Lung (tissue), 12 donors: ENCODE data around the gene PRPF19. TPM values are rescaled to one million over a fixed set of nuclear protein-coding genes. Genes with fewer than 3 reads are reported as not detected.
A peak's percentile ranks its signal among the peaks of the same experiment; 100 is the strongest.
"Not testable (repeated sequence)": the region's sequence is repeated elsewhere in the genome, so short reads cannot be mapped to it uniquely, and the experiment has no call there.

Experiments
- ATAC-seq: fragments of 200-7000 bp; cut with Tn5 transposase; one replicate; pipeline ENCODE4 v1.9.1; 2020; ENCODE audit warnings: moderate number of reproducible peaks; ENCODE audit not compliant: insufficient read depth, low FRiP score
- DNase-seq, 3 donors: peaks; one replicate each; pipeline ENCODE4 v3.0.0-alpha.2; 2013 to 2017
- H3K27ac ChIP-seq, 2 donors: one replicate each; pipeline ENCODE4 v1.5.1; 2013; ENCODE audit warnings: mild to moderate bottlenecking in 2 of 2, moderate library complexity in 2 of 2, control low read depth in 1 of 2, inconsistent platforms in 1 of 2, low read depth in 1 of 2, low read length in 1 of 2
- H3K27me3 ChIP-seq, 3 donors: one replicate each; pipeline ENCODE4 v1.5.1; 2013; ENCODE audit warnings: low read length in 2 of 3; ENCODE audit not compliant: control insufficient read depth in 3 of 3, insufficient read depth in 3 of 3
- H3K36me3 ChIP-seq, 4 donors: one replicate each; pipeline ENCODE4 v1.5.1; 2013; ENCODE audit warnings: low read length in 4 of 4, mild to moderate bottlenecking in 1 of 4, moderate library complexity in 1 of 4; ENCODE audit not compliant: control insufficient read depth in 4 of 4, insufficient read depth in 4 of 4
- H3K4me1 ChIP-seq, 5 donors: one replicate each; pipeline ENCODE4 v1.5.1; 2013; ENCODE audit warnings: low read length in 5 of 5, mild to moderate bottlenecking in 2 of 5, moderate library complexity in 1 of 5; ENCODE audit not compliant: control insufficient read depth in 5 of 5, insufficient read depth in 5 of 5
- H3K4me3 ChIP-seq: one replicate; pipeline ENCODE4 v1.5.1; 2013; ENCODE audit warnings: mild to moderate bottlenecking, control low read depth, moderate library complexity
- H3K9ac ChIP-seq, 2 donors: one replicate each; pipeline ENCODE4 v1.5.1; 2013; ENCODE audit warnings: low read length in 2 of 2, control low read depth in 1 of 2; ENCODE audit not compliant: insufficient read depth in 1 of 2
- H3K9me3 ChIP-seq, 4 donors: one replicate each; pipeline ENCODE4 v1.5.1; 2013; ENCODE audit warnings: low read length in 3 of 4, mild to moderate bottlenecking in 1 of 4, moderate library complexity in 1 of 4; ENCODE audit not compliant: control insufficient read depth in 4 of 4, insufficient read depth in 3 of 4
- CTCF ChIP-seq: IDR thresholded peaks from 2 replicates; pipeline ENCODE4 v1.5.1; 2012; ENCODE audit warnings: mild to moderate bottlenecking; ENCODE audit errors: control extremely low read depth, extremely low read depth
- WGBS, 2 donors: extraction: QIAGEN DNeasy Blood & Tissue Kit; methylation state at CpG; one replicate each; pipeline ENCODE4 v1.1.7; 2013; 5-methylcytosine and 5-hydroxymethylcytosine counted together
- polyA plus RNA-seq, 2 donors: library from polyadenylated mRNA; stranded (reverse); fragments of 200-250 nt; gene quantifications; one replicate each; pipeline ENCODE4 v1.2.1, GENCODE V29; 2013
- total RNA-seq, 2 donors: library from RNA; depleted of rRNA in 1 of 2; stranded (reverse); fragments of >200 nt in 1 of 2; gene quantifications; one replicate each; pipeline ENCODE4 v1.2.1, GENCODE V29; 2014 to 2021
- donor health status: control.
- donor health status: control.
- donor health status: Bipolar disorder and iron deficiency.
- donor health status: healthy.
- donor health status: DM: yes; HTN: yes; CAD: no.

Gene PRPF19
- total and polyA plus RNA-seq, 4 donors: 49.0 to 79.0 (median 65.2) TPM

GRCh38 chr11:60910281-60910687 is 3.9 kb upstream of the PRPF19 start:
- peak in 1 of 3 donors; percentile 19 for DNase-seq
- no peak overlapping the region for H3K27ac ChIP-seq

GRCh38 chr11:60909680-60910280 is 3.4 kb upstream of the PRPF19 start:
- H3K4me1 ChIP-seq: peaks cover 11 to 28% (median 17%) of the 10 kb centered on the region in 5 donors
- H3K27me3 ChIP-seq, H3K4me3 ChIP-seq, H3K9me3 ChIP-seq, DNase-seq, ATAC-seq, H3K36me3 ChIP-seq, H3K27ac ChIP-seq, H3K9ac ChIP-seq: not testable (repeated sequence)
- WGBS, 2 donors: 73 to 82% methylated on average over 3 of the region's 3 CpGs

More at GRCh38 chr11:60910281-60910687, 3.9 kb upstream of the PRPF19 start:
- H3K4me1 ChIP-seq: peaks cover 9 to 28% (median 12%) of the 10 kb centered on the region in 5 donors
- no peak for TF ChIP-seq CTCF
- WGBS, 2 donors: 37 to 73% methylated on average over 3 of the region's 3 CpGs
- H3K9me3 ChIP-seq: no peaks in the 10 kb centered on the region
- H3K9ac ChIP-seq: no peak overlapping the region
- H3K4me3 ChIP-seq: no peak overlapping the region
- no peaks in the 10 kb centered on the region for H3K27me3 ChIP-seq
- no peaks in the 10 kb centered on the region for H3K36me3 ChIP-seq
- no peak for ATAC-seq

- DNase-seq (no peak), ATAC-seq (no peak)
- H3K9me3 ChIP-seq: no peaks in the 10 kb centered on the region
- H3K27ac ChIP-seq: no peak overlapping the region
- no peak overlapping the region for H3K9ac ChIP-seq
- no peak overlapping the region for H3K4me3 ChIP-seq
- no peak for TF ChIP-seq CTCF
- H3K4me1 ChIP-seq: peaks cover 11 to 30% (median 18%) of the 10 kb centered on the region in 5 donors
- H3K36me3 ChIP-seq: no peaks in the 10 kb centered on the region
- 33 to 80% methylated on average over 1 of the region's 1 CpG for WGBS, 2 donors
- no peaks in the 10 kb centered on the region for H3K27me3 ChIP-seq
Measured at GRCh38 chr11:60908803-60909202, 2.4 kb upstream of the PRPF19 start.

- WGBS, 2 donors: 6 to 8% methylated on average over 16 of the region's 16 CpGs
- H3K9me3 ChIP-seq: no peaks in the 10 kb centered on the region
- DNase-seq (peak in 1 of 3 donors; percentile 21), ATAC-seq (no peak)
- no peak for TF ChIP-seq CTCF
- peak overlapping the region; percentile 69 to 89 for H3K9ac ChIP-seq
- H3K27me3 ChIP-seq: no peaks in the 10 kb centered on the region
- H3K4me3 ChIP-seq: peak overlapping the region; percentile 99
- peaks cover 6 to 20% (median 9%) of the 10 kb centered on the region in 5 donors for H3K4me1 ChIP-seq
- H3K27ac ChIP-seq: peak overlapping the region; percentile 96 to 98
- H3K36me3 ChIP-seq: peaks cover 15 to 23% (median 21%) of the 10 kb centered on the region in 4 donors
Measured at GRCh38 chr11:60905551-60906113, 753 bp downstream of the PRPF19 start.
